Stimulated activated CD4-positive, alpha-beta T cell treated with anti-CD3 and anti-CD28 coated beads, TNF-alpha, amount 100 ng/mL, for 48 hours (primary cell): ENCODE data around the gene DNAAF5.
"Not testable (repeated sequence)": the region's sequence is repeated elsewhere in the genome, so short reads cannot be mapped to it uniquely, and the experiment has no call there.

ENCODE experiments used
- DNase-seq, 3 donors: peaks; one replicate each; pipeline ENCODE4 v3.0.0-alpha.2; 2020; ENCODE audit warnings: low read depth in 3 of 3

The DNAAF5 gene

GRCh38 chr7:747186-747585 lies 20.7 kb downstream of the DNAAF5 start:
- no peak for DNase-seq

GRCh38 chr7:748446-748845 lies 21.9 kb downstream of the DNAAF5 start:
- DNase-seq = no peak

GRCh38 chr7:749140-749551 lies 22.6 kb downstream of the DNAAF5 start:
- DNase-seq = no peak

- no peak for DNase-seq
Observed at GRCh38 chr7:750111-750905, 23.8 kb downstream of the DNAAF5 start.

GRCh38 chr7:751826-752225 lies 25.3 kb downstream of the DNAAF5 start:
- no peak for DNase-seq

- DNase-seq = not testable (repeated sequence)
Observed at GRCh38 chr7:752256-752655, 25.8 kb downstream of the DNAAF5 start.

- no peak for DNase-seq
Observed at GRCh38 chr7:753190-753589, 26.7 kb downstream of the DNAAF5 start.

GRCh38 chr7:754531-755412 lies 28.3 kb downstream of the DNAAF5 start:
- DNase-seq = no peak

GRCh38 chr7:755413-755805 lies 28.9 kb downstream of the DNAAF5 start:
- no peak for DNase-seq

- no peak for DNase-seq
Observed at GRCh38 chr7:756231-756927, 29.9 kb downstream of the DNAAF5 start.

GRCh38 chr7:756928-757560 lies 30.5 kb downstream of the DNAAF5 start:
- DNase-seq = no peak

- no peak for DNase-seq
Observed at GRCh38 chr7:757741-758163, 31.3 kb downstream of the DNAAF5 start.

GRCh38 chr7:759569-759968 lies 33.1 kb downstream of the DNAAF5 start:
- no peak for DNase-seq

- DNase-seq = no peak
Observed at GRCh38 chr7:760006-760405, 33.5 kb downstream of the DNAAF5 start.

GRCh38 chr7:761101-761500 lies 34.6 kb downstream of the DNAAF5 start:
- no peak for DNase-seq

- DNase-seq = no peak
Observed at GRCh38 chr7:761631-762030, 35.1 kb downstream of the DNAAF5 start.

- DNase-seq = no peak
Observed at GRCh38 chr7:762885-763284, 36.4 kb downstream of the DNAAF5 start.

- DNase-seq = no peak
Observed at GRCh38 chr7:763762-764161, 37.3 kb downstream of the DNAAF5 start.

GRCh38 chr7:765383-765782 lies 38.9 kb downstream of the DNAAF5 start:
- no peak for DNase-seq

- DNase-seq = no peak
Observed at GRCh38 chr7:767580-767940, 41.1 kb downstream of the DNAAF5 start.

- DNase-seq = peak in 1 of 3 donors; percentile 26
Observed at GRCh38 chr7:767941-768731, 41.6 kb downstream of the DNAAF5 start.
